Measurements from ENCODE around the gene MAPK12. TPM values are rescaled to one million over a fixed set of nuclear protein-coding genes. Genes with fewer than 3 reads are reported as not detected.

MAPK12 gene
- total and polyA plus RNA-seq, 9 of the 15 experiments (the other 6 are each of a cell fraction or from before 2014, with no cell fraction given): 0.79 to 71.5 (median 32.8) TPM

DNA sequence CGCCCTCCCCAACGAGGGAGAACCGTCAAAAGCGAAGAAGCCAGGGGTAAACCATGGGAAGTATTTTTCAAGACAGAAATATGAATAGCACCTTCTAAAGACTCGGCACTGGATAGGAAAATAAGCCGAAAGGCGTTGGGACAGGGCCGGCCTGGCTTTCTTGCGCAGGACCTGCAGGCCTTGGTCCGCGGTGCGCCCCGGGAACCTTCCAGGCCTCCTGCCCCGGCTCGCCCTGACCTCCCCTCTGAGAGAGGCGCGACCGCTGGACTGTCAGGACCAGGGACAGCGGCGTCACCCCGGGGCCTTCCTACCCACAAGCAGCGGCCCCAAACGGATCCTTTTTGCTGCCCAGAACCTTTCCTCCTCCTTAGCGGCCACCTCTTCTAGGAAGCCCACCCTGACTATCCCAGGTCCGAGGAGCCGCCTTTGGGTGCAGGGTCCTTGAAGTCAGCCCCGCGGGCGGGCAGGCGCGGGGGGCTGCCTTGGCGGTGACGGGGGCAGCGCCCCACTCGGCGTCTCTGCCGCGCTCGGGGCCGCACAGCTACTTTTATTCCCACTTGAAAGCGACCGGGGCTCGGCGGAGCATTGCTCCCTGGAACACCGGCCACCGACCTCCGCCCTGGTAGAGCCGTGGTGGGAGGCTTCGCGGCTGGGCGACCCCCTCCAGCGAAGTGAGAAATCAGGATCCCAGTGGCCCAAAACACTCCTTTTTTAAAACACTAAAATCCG is 9.3 kb upstream of the MAPK12 start (continued):
- TF ChIP-seq GABPB1 (CRISPR knock-in tag; IDR thresholded peaks at IDR 0.05): no peak
- TF ChIP-seq ZNF511 (CRISPR knock-in tag; IDR thresholded peaks at IDR 0.05): peak; percentile 62; the same call in 1 of the 2 replicates
- peak; percentile 93 for TF ChIP-seq MIER1 (IDR thresholded peaks at IDR 0.05; ENCODE audit: low read depth)
- TF ChIP-seq MAZ (CRISPR knock-in tag; conservative IDR thresholded peaks at IDR 0.05 in 1 of 2, IDR thresholded peaks at IDR 0.05 in 1 of 2): peak; percentile 25 to 83; a peak in 3 of 4 replicates
- TF ChIP-seq TRIM24 (IDR thresholded peaks at IDR 0.05): no peak
- TF ChIP-seq FOSL1 (tag; conservative IDR thresholded peaks at IDR 0.05): no peak
- no peak for TF ChIP-seq SRSF7 (optimal IDR thresholded peaks at IDR 0.05; ENCODE audit: low read depth, low read length)
- TF ChIP-seq HDAC2 (IDR thresholded peaks at IDR 0.05): 0 out of 2 replicates have a peak, but pooled peaks have one; percentile 24
- 0 out of 2 replicates have a peak, but pooled peaks have one; percentile 48 for TF ChIP-seq RB1 (IDR thresholded peaks at IDR 0.05; ENCODE audit: low read depth)
- TF ChIP-seq, protein P1, sequence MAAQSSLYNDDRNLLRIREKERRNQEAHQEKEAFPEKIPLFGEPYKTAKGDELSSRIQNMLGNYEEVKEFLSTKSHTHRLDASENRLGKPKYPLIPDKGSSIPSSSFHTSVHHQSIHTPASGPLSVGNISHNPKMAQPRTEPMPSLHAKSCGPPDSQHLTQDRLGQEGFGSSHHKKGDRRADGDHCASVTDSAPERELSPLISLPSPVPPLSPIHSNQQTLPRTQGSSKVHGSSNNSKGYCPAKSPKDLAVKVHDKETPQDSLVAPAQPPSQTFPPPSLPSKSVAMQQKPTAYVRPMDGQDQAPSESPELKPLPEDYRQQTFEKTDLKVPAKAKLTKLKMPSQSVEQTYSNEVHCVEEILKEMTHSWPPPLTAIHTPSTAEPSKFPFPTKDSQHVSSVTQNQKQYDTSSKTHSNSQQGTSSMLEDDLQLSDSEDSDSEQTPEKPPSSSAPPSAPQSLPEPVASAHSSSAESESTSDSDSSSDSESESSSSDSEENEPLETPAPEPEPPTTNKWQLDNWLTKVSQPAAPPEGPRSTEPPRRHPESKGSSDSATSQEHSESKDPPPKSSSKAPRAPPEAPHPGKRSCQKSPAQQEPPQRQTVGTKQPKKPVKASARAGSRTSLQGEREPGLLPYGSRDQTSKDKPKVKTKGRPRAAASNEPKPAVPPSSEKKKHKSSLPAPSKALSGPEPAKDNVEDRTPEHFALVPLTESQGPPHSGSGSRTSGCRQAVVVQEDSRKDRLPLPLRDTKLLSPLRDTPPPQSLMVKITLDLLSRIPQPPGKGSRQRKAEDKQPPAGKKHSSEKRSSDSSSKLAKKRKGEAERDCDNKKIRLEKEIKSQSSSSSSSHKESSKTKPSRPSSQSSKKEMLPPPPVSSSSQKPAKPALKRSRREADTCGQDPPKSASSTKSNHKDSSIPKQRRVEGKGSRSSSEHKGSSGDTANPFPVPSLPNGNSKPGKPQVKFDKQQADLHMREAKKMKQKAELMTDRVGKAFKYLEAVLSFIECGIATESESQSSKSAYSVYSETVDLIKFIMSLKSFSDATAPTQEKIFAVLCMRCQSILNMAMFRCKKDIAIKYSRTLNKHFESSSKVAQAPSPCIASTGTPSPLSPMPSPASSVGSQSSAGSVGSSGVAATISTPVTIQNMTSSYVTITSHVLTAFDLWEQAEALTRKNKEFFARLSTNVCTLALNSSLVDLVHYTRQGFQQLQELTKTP (IDR thresholded peaks at IDR 0.05; ENCODE audit: low read depth in 1 of 2, partially characterized antibody in 2 of 2): peak in 1 of 2 experiments; percentile 79
- TF ChIP-seq ZBED1 (IDR thresholded peaks at IDR 0.05): no peak
- TF ChIP-seq BDP1 (IDR thresholded peaks at IDR 0.05; ENCODE audit: insufficient read depth, insufficient read length): no peak
- TF ChIP-seq EHMT2 (IDR thresholded peaks at IDR 0.05): peak; percentile 94
- no peak for TF ChIP-seq CBFA2T3 (IDR thresholded peaks at IDR 0.05)
- peak; percentile 84 for TF ChIP-seq SAP30 (IDR thresholded peaks at IDR 0.05; ENCODE audit: borderline replicate concordance, insufficient read depth, low read depth, low read length, poor library complexity, severe bottlenecking)
- TF ChIP-seq CREM (IDR thresholded peaks at IDR 0.05; ENCODE audit: low read depth): peak; percentile 25; the same call in 1 of the 2 replicates
- TF ChIP-seq ZFX (CRISPR knock-in tag; IDR thresholded peaks at IDR 0.05): peak; percentile 63
- peak; percentile 64 to 70 for TF ChIP-seq NRF1 (conservative IDR thresholded peaks at IDR 0.05 in 1 of 2, IDR thresholded peaks at IDR 0.05 in 1 of 2)
- TF ChIP-seq CREB1 (IDR thresholded peaks at IDR 0.05): no peak
- TF ChIP-seq CREB1 (CRISPR knock-in tag; IDR thresholded peaks at IDR 0.05): peak; percentile 55; the same call in 1 of the 2 replicates
- 0 out of 2 replicates have a peak, but pooled peaks have one; percentile 33 for TF ChIP-seq NCOA1 (IDR thresholded peaks at IDR 0.05; ENCODE audit: low read depth)
- no peak for TF ChIP-seq ZNF780A (CRISPR knock-in tag; IDR thresholded peaks at IDR 0.05)
- no peak for TF ChIP-seq COPS2 (conservative IDR thresholded peaks at IDR 0.05)
- no peak for TF ChIP-seq USF1 (CRISPR knock-in tag; IDR thresholded peaks at IDR 0.05)
- no peak for TF ChIP-seq TBP (optimal IDR thresholded peaks at IDR 0.05; ENCODE audit: low read depth, low read length)
- peak in 1 of 2 experiments; percentile 76; a peak in 2 of 4 replicates for TF ChIP-seq HDAC1 (IDR thresholded peaks at IDR 0.05)
